Measurements from ENCODE around the gene RNF10. TPM values are rescaled to one million over a fixed set of nuclear protein-coding genes. Genes with fewer than 3 reads are reported as not detected.

RNF10 gene
- total RNA-seq, 2 experiments from 2014 or later = 441 to 446 TPM

DNA sequence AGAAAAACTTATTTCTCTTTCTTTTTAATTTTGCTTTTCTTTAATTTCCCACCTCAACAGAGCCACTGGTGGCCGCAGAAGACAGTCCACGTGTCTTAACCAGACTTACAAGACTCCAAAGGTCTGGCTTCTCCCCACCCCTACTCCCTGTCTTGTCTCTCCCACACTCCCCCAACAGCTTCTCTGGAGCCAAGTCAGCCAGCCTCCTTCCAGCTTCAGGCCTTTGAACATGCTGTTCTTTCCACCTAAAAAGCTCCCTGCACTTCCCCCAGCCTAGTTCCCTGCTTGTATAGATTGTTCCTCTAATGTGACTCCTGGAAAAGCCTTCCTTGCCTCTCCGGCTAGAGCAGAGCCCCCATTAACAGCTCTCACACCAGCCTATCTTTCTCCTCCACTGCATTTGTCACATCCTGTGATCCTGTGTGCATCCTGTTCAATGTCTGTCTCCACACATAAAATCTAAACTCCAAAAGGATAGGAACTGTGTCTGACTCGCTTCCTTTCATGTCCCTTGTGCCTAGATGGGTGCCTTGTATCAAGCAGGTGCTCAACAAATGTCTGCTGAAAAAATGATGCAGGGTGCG, 46.0 kb upstream of the RNF10 start:
- no peaks in the 10 kb centered on the region for H3K27me3 ChIP-seq (ENCODE audit: control insufficient read depth in 1 of 2, insufficient read depth in 2 of 2, low read length in 2 of 2)
- no peaks in the 10 kb centered on the region for H3K36me3 Mint-ChIP-seq (ENCODE audit: low read depth)
- no peak for DNase-seq
- H3K4me1 Mint-ChIP-seq (ENCODE audit: low read depth) = no peaks in the 10 kb centered on the region
- no peaks in the 10 kb centered on the region for H3K4me1 ChIP-seq (ENCODE audit: insufficient read depth, low read length)
- intact Hi-C loops (cut with DNase I, micrococcal nuclease) = no loop called here
- ChIA-PET POLR2A (no interaction called here), CTCF (no interaction called here)
- H3K9me3 ChIP-seq (ENCODE audit: control insufficient read depth in 1 of 2, insufficient read depth in 1 of 2, low read length in 2 of 2) = no peaks in the 10 kb centered on the region
- H3K4me3 ChIP-seq (ENCODE audit: low read length) = no peak overlapping the region
- H3K4me3 Mint-ChIP-seq = no peak overlapping the region
- H3K36me3 ChIP-seq (ENCODE audit: insufficient read depth, low read length) = no peaks in the 10 kb centered on the region
- no peak overlapping the region for H3K27ac ChIP-seq (ENCODE audit: low read depth in 1 of 2, low read length in 2 of 2)
- no peak for TF ChIP-seq CTCF (IDR thresholded peaks at IDR 0.05)
- ATAC-seq (ENCODE audit: poor library complexity) = no peak
- H3K27me3 Mint-ChIP-seq = no peaks in the 10 kb centered on the region
- no peaks in the 10 kb centered on the region for H3K9me3 Mint-ChIP-seq
- H3K27ac Mint-ChIP-seq = no peak overlapping the region

DNA sequence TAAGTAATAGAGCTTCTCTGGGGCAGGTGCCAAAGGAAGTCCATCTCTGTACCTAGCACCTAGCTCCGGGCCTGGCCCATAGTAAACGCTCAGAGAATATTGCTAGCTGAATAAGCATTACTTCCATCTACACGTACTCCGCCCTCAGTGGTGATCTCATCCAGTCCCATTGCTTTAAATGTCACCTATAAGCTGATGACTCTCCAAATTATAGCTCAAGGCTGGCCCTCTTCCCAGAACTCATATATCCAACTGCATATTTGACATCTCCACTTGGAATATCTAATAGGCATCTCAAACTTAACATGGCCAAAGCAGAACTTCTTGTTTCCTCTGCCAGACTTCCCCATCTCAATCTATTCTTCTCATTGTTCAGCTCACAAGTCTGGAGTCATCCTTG, 45.1 kb upstream of the RNF10 start:
- DNase-seq = no peak
- H3K36me3 Mint-ChIP-seq (ENCODE audit: low read depth) = no peaks in the 10 kb centered on the region
- H3K27me3 ChIP-seq (ENCODE audit: control insufficient read depth in 1 of 2, insufficient read depth in 2 of 2, low read length in 2 of 2) = no peaks in the 10 kb centered on the region
- no peak for ATAC-seq (ENCODE audit: poor library complexity)
- no peaks in the 10 kb centered on the region for H3K27me3 Mint-ChIP-seq
- no peaks in the 10 kb centered on the region for H3K36me3 ChIP-seq (ENCODE audit: insufficient read depth, low read length)
- H3K4me3 Mint-ChIP-seq = no peak overlapping the region
- H3K27ac Mint-ChIP-seq = no peak overlapping the region
- no peak for TF ChIP-seq CTCF (IDR thresholded peaks at IDR 0.05)
- H3K4me1 ChIP-seq (ENCODE audit: insufficient read depth, low read length) = no peaks in the 10 kb centered on the region
- intact Hi-C loops (cut with DNase I, micrococcal nuclease) = no loop called here
- H3K4me1 Mint-ChIP-seq (ENCODE audit: low read depth) = no peaks in the 10 kb centered on the region
- no peaks in the 10 kb centered on the region for H3K9me3 Mint-ChIP-seq
- no peaks in the 10 kb centered on the region for H3K9me3 ChIP-seq (ENCODE audit: control insufficient read depth in 1 of 2, insufficient read depth in 1 of 2, low read length in 2 of 2)
- no peak overlapping the region for H3K4me3 ChIP-seq (ENCODE audit: low read length)
- no peak overlapping the region for H3K27ac ChIP-seq (ENCODE audit: low read depth in 1 of 2, low read length in 2 of 2)
- ChIA-PET CTCF (no interaction called here), POLR2A (no interaction called here)

- ChIA-PET POLR2A (no interaction called here), CTCF (interaction anchor here (1.4 kb wide), 1 partner anchor 20 kb away, joined by 4 read pairs; the partner anchor contains the start of gene SRSF9)
- Histone ChIP-seq H3K9me3 (ENCODE audit: control insufficient read depth in 1 of 2, insufficient read depth in 1 of 2, low read length in 2 of 2) (no peaks in the 10 kb centered on the region), H3K27me3 (ENCODE audit: control insufficient read depth in 1 of 2, insufficient read depth in 2 of 2, low read length in 2 of 2) (no peaks in the 10 kb centered on the region), H3K4me3 (ENCODE audit: low read length) (no peak overlapping the region), H3K4me1 (ENCODE audit: insufficient read depth, low read length) (peaks cover 5% of the 10 kb centered on the region), H3K36me3 (ENCODE audit: insufficient read depth, low read length) (no peaks in the 10 kb centered on the region), H3K27ac (ENCODE audit: low read depth in 1 of 2, low read length in 2 of 2) (no peak overlapping the region)
- peak overlapping the region; percentile 2 for H3K4me3 Mint-ChIP-seq
- peaks cover 6% of the 10 kb centered on the region for H3K4me1 Mint-ChIP-seq (ENCODE audit: low read depth)
- no peaks in the 10 kb centered on the region for H3K27me3 Mint-ChIP-seq
- TF ChIP-seq CTCF (IDR thresholded peaks at IDR 0.05) = no peak
- no peak overlapping the region for H3K27ac Mint-ChIP-seq
- ATAC-seq (ENCODE audit: poor library complexity) = no peak
- no peaks in the 10 kb centered on the region for H3K9me3 Mint-ChIP-seq
- no peaks in the 10 kb centered on the region for H3K36me3 Mint-ChIP-seq (ENCODE audit: low read depth)
- intact Hi-C loops (cut with DNase I, micrococcal nuclease) = no loop called here
- DNase-seq = no peak
Measured at GRCh38 chr12:120490325-120490724, 43.8 kb upstream of the RNF10 start.

Data from CD4-positive, alpha-beta T cell (primary cell).